BJ (cell line): ENCODE data around the gene MRPS10. TPM values are rescaled to one million over a fixed set of nuclear protein-coding genes. Genes with fewer than 3 reads are reported as not detected.

Experiments
- CTCF ChIA-PET: fragments of 350-600 bp; formaldehyde crosslinking; extraction: SDS; loops from one replicate; lab custom pipeline; 2021; ENCODE audit warnings: antibody characterized with exemption, inconsistent platforms; lab: Yijun Ruan, JAX
- POLR2A ChIA-PET: fragments of 300-600 bp; sonication (Branson Sonifier 250); formaldehyde crosslinking; extraction: SDS; loops from one replicate; lab custom pipeline; 2021; ENCODE audit warnings: antibody characterized with exemption; lab: Charles Lee
- DNase-seq: peaks from one replicate; pipeline ENCODE4 v3.0.0-alpha.2; 2011; ENCODE audit warnings: low read depth
- H3K27me3 ChIP-seq: 2 replicates; pipeline ENCODE4 v1.6.0; 2011; ENCODE audit warnings: low read length; ENCODE audit not compliant: control insufficient read depth, insufficient read depth
- H3K36me3 ChIP-seq: 2 replicates; pipeline ENCODE4 v1.5.1; 2011; ENCODE audit warnings: low read length; ENCODE audit not compliant: control insufficient read depth, insufficient read depth
- H3K4me3 ChIP-seq: 2 replicates; pipeline ENCODE4 v1.5.1; 2011; ENCODE audit warnings: low read depth, mild to moderate bottlenecking, control low read depth, low read length
- polyA plus RNA-seq: library from polyadenylated mRNA; depleted of rRNA; stranded (reverse); fragments of >200 nt; gene quantifications from 2 replicates; pipeline ENCODE4 v1.2.3, GENCODE V29; 2011
- TF ChIP-seq, protein P1 (sequence below): IDR thresholded peaks from 2 replicates; pipeline ENCODE4 v1.5.1; 2011; ENCODE audit warnings: low read depth, mild to moderate bottlenecking, control low read depth, inconsistent platforms, low read length, moderate library complexity; ENCODE audit not compliant: insufficient read depth

MRPS10 gene
- polyA plus RNA-seq, 1 experiment = 26.4 TPM

DNA sequence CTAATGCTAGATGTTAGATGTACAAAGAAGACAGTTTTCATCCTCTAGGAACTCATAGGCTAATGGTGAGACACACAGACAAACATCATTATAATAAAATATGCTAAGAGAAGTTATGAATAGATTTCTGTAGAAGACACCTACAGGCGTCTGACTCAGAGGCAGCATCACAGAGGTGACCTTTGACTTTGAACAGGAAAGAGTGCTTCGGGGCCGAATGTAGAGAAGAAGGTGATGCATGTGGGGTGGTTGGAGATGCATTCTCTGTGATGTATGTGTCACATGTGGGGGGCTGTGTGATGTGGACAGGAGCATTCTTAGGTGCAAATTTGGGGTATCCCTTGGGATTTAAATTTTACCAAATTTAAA, 37.7 kb downstream of the MRPS10 start:
- no peak for DNase-seq
- no peaks in the 10 kb centered on the region for H3K36me3 ChIP-seq
- no peaks in the 10 kb centered on the region for H3K27me3 ChIP-seq
- TF ChIP-seq, protein P1, sequence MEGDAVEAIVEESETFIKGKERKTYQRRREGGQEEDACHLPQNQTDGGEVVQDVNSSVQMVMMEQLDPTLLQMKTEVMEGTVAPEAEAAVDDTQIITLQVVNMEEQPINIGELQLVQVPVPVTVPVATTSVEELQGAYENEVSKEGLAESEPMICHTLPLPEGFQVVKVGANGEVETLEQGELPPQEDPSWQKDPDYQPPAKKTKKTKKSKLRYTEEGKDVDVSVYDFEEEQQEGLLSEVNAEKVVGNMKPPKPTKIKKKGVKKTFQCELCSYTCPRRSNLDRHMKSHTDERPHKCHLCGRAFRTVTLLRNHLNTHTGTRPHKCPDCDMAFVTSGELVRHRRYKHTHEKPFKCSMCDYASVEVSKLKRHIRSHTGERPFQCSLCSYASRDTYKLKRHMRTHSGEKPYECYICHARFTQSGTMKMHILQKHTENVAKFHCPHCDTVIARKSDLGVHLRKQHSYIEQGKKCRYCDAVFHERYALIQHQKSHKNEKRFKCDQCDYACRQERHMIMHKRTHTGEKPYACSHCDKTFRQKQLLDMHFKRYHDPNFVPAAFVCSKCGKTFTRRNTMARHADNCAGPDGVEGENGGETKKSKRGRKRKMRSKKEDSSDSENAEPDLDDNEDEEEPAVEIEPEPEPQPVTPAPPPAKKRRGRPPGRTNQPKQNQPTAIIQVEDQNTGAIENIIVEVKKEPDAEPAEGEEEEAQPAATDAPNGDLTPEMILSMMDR = no peak
- H3K4me3 ChIP-seq = no peak overlapping the region
- ChIA-PET POLR2A (no interaction called here), CTCF (interaction anchor here (1.4 to 2.2 kb wide), 2 partner anchors 11 to 15 kb away, joined by 5 read pairs; no protein-coding TSS in a partner anchor)

DNA sequence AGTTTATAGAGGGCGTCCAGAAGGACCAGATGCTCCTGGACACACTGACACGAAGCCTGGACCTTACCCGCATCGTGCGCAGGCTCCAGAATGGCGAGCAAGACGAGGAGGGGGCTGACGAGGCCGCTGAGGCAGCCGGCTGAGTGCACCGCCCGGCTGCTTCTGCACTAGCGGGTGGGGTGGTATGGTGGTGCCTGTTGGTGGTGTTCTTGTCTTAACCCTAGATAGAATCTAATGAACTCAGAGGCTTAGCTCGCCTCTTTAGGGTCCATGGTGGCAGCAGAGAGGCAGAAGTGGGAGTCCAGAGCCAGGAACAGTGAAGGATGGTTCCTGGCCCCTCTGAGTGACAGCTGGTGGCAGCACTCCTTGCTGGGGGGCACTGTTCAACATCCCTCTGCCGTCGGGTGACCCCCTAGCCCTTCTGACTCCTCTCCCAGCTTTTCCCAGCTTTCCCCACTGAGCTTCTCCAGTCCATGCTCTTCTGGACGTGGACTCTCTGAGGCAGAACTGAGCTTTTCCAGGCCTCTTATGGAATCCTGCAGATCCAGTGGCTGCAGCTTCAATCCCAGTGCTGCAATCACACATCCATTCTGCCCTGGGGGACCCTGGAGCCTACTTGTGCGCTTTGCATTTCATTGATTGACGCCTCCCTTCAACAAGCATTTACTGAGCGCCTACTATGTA, 38.3 kb downstream of the MRPS10 start:
- TF ChIP-seq, protein P1 = no peak
- CTCF ChIA-PET = interaction anchor here (1.4 to 2.2 kb wide), 2 partner anchors 10 to 15 kb away, joined by 5 read pairs; no protein-coding TSS in a partner anchor
- no peak for DNase-seq
- POLR2A ChIA-PET = no interaction called here
- no peak overlapping the region for H3K4me3 ChIP-seq
- H3K36me3 ChIP-seq = no peaks in the 10 kb centered on the region
- H3K27me3 ChIP-seq = no peaks in the 10 kb centered on the region

DNA sequence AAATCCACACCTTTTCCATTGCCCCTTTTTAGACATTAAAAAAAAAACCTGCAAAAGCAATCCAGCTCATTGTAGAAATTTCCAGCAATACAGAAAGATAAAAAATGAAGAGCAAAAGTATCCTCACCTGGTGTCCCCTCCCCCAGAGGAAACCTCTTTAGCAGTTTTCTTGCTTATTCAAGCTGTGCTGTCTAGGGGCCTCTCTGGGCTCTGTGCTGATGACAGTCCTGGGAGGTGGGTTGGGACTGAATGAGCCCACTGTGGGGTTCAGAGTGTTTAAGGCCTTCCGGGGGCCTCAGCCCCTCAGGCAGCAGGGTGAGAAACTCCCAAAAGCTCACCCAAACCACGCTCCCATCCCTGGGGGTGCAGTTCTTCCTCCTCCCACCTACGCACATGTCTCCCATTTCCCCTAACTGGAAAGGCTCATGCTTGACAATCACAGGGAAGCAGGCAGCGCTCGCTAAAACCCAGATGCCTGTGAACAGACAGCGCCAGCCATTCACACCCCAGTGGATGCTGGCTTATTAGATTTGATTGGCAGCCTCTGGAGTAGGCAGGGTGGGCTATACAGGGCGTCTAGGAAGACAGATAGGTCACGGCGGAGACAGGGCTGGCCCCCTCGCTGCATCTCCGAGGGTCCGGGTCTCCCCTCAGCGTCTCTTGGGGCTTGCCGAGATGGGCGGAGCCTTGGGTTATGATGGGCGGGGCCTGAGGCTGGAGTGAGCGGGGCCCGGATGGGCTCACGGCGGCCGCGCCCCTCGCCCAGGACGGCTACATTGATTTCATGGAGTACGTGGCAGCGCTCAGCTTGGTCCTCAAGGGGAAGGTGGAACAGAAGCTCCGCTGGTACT, 39.9 kb downstream of the MRPS10 start:
- Histone ChIP-seq H3K27me3 (no peaks in the 10 kb centered on the region), H3K36me3 (no peaks in the 10 kb centered on the region), H3K4me3 (no peak overlapping the region)
- TF ChIP-seq, protein P1 = no peak
- ChIA-PET CTCF (interaction anchor here (0.6 to 2.2 kb wide), 4 partner anchors 10 to 348 kb away, joined by 3 to 6 read pairs (median 5); no protein-coding TSS in a partner anchor), POLR2A (no interaction called here)
- no peak for DNase-seq

DNA sequence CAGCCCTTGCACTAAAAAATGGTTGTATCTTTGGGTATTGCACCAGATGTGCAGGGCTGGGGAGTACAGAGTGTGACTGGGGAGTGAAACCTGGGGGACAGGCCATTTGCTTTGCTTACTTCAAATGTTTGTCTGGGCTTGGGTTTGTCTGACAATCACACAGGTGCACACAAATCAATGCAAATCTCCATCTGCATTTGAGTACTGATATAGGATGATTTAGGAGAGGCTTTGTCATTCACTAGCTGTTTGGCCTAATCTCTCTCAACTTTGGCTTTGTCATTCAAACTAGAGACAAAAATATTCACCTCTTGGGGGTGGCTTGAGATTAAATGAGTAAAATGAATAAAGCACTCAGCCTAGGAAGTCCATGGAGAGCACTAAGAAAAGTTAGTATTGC, 40.7 kb downstream of the MRPS10 start:
- CTCF ChIA-PET = interaction anchor here (0.6 kb wide), 1 partner anchor 9 kb away, joined by 3 read pairs; no protein-coding TSS in a partner anchor

More for the DNA sequence above, 40.7 kb downstream of the MRPS10 start:
- POLR2A ChIA-PET = no interaction called here
- Histone ChIP-seq H3K36me3 (no peaks in the 10 kb centered on the region), H3K4me3 (no peak overlapping the region), H3K27me3 (no peaks in the 10 kb centered on the region)
- no peak for DNase-seq
- TF ChIP-seq, protein P1 = no peak
